HG02588 (cell line): ENCODE measurements around the gene CYP4F3.
"Not testable (repeated sequence)": the region's sequence is repeated elsewhere in the genome, so short reads cannot be mapped to it uniquely, and the experiment has no call there.

Experiments used
- ATAC-seq: cut with Tn5 transposase; IDR thresholded peaks from one replicate; pipeline ENCODE4 v1.9.1; 2021; ENCODE audit warnings: mild to moderate bottlenecking, moderate library complexity; ENCODE audit not compliant: unreplicated experiment

Gene CYP4F3

DNA sequence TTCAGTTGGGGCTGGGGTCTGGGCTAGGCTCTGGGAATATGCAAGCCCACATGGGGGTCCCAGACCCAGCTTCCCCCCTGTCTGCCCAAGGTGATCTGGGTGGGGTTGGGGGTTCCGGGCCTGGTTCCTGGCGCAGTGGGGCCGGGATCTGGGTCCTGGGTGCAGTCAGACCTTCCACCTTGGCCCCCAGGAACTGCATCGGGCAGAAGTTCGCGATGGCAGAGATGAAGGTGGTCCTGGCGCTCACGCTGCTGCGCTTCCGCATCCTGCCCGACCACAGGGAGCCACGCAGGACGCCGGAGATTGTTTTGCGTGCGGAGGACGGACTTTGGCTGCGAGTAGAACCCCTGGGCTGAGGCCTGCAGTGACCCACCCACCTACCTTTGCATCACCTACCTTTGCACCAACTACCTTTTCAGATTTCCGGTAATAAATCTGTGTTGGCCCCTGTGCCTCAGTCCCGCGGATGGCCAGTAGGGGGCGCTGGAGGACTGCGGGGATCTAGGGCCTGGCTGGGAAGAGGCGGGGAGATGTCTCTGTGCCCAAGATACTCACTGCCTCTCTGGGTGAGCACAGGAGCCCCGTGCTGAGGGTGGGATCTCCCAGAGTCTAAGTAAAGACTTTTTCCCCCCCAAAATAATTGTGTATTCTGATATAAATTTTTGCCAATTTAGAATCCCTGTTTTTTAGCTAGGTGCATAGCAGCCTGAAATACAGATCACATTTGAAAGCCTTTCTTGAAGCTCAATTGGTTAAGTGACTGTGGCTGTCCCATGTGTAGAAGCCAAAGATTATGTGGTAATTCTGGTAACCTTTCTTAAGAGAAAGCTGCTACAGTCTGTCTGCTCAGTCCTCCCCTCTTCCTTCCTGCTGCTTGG is 11.5 kb upstream of the CYP4F3 start:
- no peak for ATAC-seq

DNA sequence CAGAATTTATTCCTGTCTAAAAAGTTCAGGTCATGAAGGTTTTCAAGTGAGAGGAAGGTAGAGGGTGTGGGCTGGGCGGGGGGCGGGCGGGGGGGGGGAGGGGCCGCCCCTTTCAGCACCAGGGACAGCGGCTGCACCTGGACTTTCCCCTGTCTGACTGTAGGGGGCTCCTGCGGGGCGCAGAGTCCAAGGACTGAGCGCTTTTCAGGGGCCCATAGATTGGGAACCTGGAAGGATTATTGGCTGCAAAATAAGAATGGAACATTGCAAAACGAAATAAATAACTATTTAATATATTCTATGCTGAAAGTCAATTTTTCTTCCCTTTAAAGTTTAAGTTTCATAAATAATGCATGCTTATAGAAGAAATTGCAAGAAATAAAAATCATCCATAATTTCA is 8.9 kb upstream of the CYP4F3 start:
- no peak for ATAC-seq

GRCh38 chr19:15633082-15633835 is 7.4 kb upstream of the CYP4F3 start:
- ATAC-seq: no peak

GRCh38 chr19:15634105-15634504 is 6.6 kb upstream of the CYP4F3 start:
- no peak for ATAC-seq

GRCh38 chr19:15635016-15635805 is 5.5 kb upstream of the CYP4F3 start:
- ATAC-seq: no peak

DNA sequence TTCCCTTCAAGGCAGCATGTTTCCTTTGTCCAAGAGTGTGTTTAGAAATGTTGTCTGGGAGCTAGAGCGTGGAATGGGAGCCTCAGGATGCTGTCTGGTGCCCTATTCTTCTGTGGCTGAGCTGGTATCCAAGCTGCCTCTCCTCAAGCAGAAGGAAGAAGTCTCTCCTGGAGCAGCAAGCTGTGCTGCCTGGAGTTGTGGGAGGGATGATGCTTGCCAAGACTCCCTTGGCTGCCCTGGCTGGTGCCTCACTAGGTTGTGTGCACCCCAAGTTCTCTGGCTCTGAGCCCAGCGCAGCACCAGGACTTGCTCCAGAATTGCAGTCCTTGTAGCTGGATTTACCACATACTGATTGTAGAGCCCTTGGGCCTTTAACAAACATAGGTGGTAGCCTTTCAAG is 4.7 kb upstream of the CYP4F3 start:
- ATAC-seq: no peak

DNA sequence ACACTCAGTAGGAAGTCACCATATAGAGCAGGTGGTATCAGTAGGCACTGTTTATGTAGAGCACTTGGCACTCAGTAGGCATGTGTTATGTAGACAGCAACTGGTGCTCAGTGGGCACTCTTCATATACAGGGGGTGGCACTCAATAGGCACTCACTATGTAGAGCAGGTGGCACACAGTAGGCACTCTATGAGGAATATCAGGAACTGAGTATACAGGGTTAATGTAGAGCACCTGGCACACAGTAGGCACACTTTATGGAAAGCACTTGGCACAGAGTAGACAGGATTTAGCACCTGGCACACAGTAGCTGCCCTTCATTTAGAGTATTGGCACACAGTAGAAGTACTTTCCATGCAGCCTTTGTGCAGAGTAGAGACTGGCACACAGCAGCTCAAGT is 1.1 kb upstream of the CYP4F3 start:
- ATAC-seq: no peak

DNA sequence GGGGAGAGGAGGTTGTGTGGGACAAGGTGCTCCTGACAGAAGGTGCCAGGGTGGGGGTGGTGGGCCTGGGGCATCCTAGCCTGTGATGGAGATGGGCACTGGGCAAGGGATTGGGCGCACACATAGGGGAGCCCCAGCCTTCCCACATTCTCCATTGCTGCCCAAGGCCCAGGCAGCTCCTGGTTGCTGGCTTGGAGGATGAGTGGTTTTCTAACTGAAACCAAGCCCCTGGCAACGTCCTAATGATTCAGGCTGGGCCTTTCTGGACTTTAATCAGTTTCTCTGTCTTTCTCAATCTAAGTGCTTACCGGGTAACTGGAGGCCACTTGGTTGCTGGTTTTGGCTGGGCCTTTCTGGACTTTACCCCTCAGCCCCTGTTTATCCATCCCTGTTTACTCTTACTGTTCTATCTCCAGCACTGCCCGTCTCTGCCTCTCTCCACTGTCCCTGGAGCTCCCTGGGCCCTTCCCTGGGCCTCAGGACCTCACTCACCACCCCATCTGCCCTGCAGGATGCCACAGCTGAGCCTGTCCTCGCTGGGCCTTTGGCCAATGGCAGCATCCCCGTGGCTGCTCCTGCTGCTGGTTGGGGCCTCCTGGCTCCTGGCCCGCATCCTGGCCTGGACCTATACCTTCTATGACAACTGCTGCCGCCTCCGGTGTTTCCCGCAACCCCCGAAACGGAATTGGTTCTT is 354 bp downstream of the CYP4F3 start:
- ATAC-seq: no peak

GRCh38 chr19:15641901-15642491 is 1.3 kb downstream of the CYP4F3 start:
- no peak for ATAC-seq

DNA sequence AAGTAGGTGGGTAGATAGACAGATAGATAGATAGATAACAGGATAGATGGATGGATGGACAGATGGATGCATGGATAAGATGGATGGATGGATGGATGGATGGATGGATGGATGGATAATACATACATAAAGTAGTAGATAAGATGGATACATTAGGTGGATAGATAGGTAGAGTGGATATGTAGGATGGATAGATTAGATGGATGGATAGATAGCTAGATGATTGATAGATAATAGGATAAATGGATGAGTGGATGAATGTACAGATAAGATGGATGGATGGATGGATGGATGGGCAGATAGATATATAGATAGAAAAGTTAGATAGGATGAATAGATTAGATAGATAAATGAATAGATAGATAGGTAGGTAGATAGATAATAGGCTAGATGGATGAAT is 2.1 kb downstream of the CYP4F3 start:
- ATAC-seq: no peak

- no peak for ATAC-seq
Measured at GRCh38 chr19:15643387-15643786, 2.7 kb downstream of the CYP4F3 start.

GRCh38 chr19:15644066-15644741 is 3.5 kb downstream of the CYP4F3 start:
- no peak for ATAC-seq

DNA sequence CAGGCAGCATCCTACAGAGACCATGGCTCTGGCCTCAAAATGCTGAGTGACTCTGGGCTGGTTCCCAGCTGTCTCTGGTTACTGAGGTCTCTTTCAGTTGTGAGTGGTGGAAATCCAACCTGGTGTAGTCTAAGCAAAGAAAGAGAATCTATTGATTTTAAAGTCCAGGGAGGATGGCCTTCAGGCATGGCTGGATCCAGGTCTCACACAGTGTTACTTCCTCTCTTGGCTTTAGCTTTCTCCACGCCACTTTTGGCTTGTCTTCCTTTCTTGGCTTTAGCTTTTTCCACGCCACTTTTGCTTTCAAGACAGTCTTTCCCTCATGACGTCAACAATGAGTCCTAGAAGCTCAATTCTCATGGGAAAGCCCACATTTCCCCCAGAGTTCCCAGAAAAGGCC is 4.1 kb downstream of the CYP4F3 start:
- no peak for ATAC-seq

GRCh38 chr19:15649526-15649925 is 8.8 kb downstream of the CYP4F3 start:
- no peak for ATAC-seq

GRCh38 chr19:15650123-15650522 is 9.4 kb downstream of the CYP4F3 start:
- not testable (repeated sequence) for ATAC-seq

DNA sequence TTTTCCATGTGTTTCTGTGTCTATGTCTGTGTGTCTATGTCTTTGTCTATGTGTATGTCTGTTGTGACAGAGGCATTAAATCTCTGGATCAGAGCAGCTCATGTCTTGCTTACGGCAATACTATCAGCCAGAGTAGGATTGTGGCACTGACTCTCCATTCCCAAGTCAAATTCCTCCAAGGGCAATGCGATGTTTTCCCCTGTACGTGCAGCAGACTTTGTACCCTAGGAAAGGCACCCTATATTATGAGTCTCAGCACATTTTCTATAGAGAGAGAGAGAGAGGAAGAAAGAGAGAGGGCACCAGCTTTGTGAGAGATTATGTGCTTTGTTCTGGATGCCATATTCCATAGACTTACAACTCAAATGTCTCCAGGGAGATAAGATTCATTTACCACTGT is 11.1 kb downstream of the CYP4F3 start:
- ATAC-seq: no peak

GRCh38 chr19:15652559-15653278 is 12.0 kb downstream of the CYP4F3 start:
- no peak for ATAC-seq

DNA sequence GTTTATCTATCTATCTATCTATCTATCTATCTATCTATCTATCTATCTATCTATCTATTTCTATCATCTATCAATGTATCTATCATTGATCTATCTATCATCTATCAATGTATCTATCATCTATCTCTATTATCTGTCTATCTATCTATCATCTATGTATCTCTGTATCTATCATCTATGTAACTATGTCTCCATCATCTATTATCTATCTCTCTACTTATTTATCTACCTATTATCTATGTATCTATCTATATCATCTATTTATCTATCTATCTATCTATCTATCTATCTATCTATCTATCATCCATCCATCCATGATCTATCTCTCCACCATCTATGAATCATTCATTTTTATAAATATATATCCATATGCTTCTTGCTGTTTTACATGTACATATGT is 15.8 kb downstream of the CYP4F3 start:
- ATAC-seq: no peak

DNA sequence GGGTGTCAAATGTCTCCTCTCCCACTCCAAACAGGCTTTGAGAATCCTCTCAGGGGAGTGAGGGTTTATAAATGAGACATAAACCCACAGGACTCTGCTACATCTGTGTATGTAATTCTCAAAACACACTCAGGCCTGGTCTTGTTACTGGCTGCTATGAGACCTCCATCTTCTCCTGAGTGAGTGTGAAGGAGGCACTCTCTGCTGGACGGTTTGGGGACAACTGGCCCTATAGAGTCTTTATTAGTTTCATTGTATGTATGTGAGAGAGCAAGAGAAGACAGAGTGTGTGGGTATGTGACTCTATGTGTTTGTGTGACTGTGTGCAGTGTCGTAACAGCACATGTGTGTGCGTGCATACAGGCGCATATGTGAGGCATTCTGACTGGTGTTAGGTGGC is 22.6 kb downstream of the CYP4F3 start:
- no peak for ATAC-seq
